Esophagus mucosa (tissue), 1 donor: ENCODE data around the gene G6PC2. TPM values are rescaled to one million over a fixed set of nuclear protein-coding genes. Genes with fewer than 3 reads are reported as not detected.
"Not testable (repeated sequence)": the region's sequence is repeated elsewhere in the genome, so short reads cannot be mapped to it uniquely, and the experiment has no call there.

Experiments used
- ATAC-seq: fragments of 200-7000 bp; cut with Tn5 transposase; one replicate; pipeline ENCODE4 v1.9.1; 2020
- total RNA-seq: library from RNA; stranded (reverse); gene quantifications from one replicate; pipeline ENCODE4 v1.2.4, GENCODE V29; 2023
- donor health status: DM: yes; HTN: yes; CAD: no.

G6PC2 gene
- total RNA-seq, 1 donor from 2014 or later: not detected

DNA sequence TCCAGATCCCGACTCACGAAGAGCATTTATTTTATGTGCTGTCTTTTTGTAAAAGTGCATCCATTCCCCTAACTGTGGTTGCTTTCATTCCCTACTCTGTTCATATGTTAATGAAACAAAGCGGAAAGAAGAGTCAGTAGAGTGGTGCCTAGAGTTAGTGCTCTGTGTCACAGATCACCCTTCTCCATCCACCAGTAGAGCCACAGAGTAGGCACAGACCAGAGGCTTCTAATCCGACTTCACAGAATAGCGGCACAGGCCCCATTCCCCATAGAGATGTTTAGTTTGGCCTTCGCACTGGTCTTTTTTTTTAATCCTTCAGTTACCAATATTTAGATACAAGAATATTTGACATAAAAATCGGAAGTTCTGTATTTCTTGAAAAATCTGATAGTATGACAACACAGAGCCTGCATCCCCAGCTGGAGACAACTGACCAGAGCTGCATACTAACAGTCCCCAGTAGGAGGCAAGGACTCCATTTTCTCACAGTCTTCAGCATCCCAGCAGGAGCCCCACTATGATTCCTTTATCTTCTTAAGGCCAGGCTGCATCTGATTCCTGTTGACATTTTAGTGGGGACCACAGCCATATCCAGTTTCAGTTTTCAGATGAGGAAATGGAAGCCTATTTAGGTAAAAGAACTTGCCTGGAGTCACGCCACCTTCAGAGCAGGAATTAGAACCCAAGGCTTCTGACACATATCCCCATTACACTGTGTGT is 7.0 kb downstream of the G6PC2 start:
- ATAC-seq: no peak

DNA sequence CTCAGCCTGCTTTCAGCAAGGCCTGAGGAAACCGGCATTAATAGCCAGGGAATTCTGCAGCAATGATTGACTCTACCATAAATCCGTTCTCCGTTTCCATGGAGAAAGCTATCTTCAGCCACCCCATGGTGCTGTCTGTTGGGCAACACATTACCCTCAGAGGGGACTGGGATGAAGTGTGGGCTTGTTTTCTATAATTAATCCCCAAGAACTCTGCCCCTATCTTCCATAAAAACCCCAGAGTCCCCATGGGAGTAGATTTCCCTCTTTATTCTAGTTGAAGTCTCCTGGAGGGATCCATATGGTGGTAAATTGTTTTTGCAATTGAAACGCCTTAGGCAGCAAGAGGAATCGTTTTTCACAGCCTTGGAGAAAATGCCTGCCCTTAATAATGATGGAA is 9.2 kb downstream of the G6PC2 start:
- ATAC-seq: no peak

DNA sequence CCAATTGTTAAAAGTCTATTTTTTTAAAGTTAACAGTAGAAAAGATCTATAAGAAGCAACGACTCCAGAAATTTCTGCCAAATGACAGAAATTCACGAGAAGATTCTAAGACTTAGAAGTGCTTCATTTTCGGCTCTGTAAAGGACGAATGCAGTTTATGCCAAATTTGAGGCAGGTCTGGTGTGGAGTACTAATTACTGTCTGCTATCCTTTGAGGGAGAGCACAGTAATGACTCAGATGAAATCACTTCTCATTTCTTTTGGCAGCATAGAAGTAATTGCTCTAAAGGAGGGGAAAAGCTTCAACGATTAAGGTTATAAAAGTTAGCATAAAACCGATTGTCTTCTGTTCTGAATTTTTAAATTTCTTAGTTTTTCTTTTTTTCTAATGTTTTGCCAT is 11.4 kb downstream of the G6PC2 start:
- no peak for ATAC-seq

- no peak for ATAC-seq
Observed at GRCh38 chr2:168912901-168913369, 11.8 kb downstream of the G6PC2 start.

- no peak for ATAC-seq
Observed at GRCh38 chr2:168913495-168913894, 12.4 kb downstream of the G6PC2 start.

- no peak for ATAC-seq
Observed at GRCh38 chr2:168915441-168916330, 14.6 kb downstream of the G6PC2 start.

DNA sequence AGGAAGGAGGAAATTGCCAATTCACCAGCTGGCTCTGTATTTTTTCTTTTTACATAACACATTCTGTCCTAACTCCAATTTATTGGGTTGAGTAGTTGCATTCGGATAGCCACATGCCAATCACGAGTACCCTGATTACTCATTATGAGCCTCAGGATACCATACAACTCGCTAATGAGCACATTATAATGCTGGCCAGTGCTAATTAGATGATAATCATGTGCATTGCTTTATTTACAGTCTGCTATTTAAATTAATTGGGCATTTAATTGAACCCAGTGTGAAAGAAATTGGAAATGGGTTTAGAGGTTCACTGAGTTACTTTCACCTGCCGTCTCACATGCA is 15.2 kb downstream of the G6PC2 start:
- no peak for ATAC-seq

DNA sequence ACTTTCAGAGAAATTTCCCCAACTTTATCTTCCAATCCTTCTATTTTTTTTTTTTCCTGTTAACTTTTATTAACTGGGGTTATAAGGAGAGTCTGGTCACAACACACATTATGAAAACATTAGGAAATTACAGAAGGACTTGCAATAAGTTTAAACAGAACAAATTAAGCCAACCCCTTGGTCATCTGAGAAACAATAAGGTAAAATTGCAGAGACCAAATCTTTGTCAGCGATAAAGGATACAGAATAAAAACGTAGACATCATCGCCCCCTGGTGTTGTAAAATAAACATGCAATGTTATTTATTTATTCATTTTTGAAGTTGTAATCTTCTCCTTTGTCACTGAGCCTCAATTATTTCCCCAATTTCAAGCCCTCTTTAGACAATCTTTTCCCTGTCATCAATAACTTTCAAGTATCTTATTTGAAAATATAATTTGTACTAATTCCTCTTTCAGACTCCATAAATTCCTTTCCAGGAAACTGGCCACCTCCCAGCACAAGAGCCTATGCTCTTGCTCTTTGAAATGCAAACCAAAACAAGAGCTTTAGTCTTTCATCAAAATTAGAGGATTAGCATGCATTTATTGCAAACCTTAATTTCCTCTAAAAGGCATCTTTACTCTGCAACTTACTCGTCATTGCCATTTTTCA is 19.5 kb downstream of the G6PC2 start:
- ATAC-seq: no peak

DNA sequence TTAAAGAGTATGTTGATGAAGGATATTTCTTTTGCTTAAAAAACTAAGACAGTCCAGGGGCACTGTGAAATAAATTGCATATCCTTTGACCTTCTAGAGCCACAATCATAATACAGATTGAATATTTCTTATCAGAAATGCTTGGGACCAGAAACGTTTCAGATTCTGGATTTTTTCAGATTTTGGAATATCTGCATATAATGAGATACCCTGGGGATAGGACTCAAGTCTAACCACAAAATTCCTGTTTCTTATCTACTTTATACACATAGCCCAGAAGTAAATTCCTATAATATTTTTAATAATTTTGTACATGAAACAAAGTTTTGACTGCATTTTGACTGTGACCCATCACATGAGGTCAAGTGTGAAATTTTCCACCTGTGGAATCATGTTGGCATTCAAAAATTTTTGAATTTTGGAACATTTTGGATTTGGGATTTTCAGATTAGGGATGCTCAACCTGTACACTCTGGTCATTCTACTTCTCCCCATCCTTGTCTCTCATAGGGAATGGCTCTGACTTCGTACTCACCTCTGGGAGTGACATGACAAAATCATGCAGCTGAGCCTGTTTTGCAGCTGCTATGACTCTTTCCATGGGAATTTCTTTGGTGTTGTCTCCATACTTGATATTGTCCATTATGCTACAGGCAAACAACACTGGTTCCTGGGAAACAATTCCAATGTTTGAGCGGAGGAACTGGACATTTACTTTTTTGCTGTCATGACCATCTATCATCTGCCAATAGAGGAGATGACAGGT is 25.7 kb downstream of the G6PC2 start:
- ATAC-seq: peak; percentile 66

- ATAC-seq: no peak
Observed at GRCh38 chr2:168928113-168928831, 27.2 kb downstream of the G6PC2 start.

- ATAC-seq: no peak
Observed at GRCh38 chr2:168929031-168929430, 27.9 kb downstream of the G6PC2 start.

DNA sequence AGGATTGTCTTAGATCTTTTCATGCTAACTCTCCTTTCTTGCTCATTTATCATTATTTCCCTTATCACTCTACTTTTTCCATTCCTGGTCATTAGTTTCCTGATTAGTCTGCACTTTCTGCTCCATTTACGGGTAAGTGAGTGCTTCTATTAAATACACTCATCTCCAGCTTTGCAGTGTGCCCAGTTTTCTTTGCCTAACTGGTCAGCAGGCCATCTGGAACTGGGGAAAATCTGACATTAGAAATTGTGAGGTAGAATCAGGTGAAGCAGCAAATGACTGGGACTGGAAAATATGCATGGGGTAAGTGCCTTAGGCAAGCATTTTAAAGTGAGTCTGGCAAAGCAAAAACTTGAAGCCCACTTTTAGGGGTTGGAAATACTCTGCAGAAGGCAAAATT is 29.2 kb downstream of the G6PC2 start:
- ATAC-seq: no peak

DNA sequence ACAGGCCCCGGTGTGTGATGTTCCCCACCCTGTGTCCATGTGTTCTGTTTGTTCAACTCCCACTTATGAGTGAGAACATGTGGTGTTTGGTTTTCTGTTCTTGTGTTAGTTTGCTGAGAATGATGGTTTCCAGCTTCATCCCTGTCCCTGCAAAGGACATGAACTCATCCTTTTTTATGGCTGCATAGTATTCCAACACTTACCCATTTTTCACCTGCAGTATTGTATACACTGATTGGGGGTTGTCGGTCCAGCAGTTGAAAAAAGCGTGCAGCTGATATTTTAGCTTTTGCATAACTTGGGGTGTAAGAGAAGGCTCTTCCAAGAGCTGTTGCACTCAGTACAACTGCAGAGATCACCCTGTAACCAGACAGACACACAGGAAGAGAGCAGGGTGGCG is 31.1 kb downstream of the G6PC2 start:
- ATAC-seq: not testable (repeated sequence)

DNA sequence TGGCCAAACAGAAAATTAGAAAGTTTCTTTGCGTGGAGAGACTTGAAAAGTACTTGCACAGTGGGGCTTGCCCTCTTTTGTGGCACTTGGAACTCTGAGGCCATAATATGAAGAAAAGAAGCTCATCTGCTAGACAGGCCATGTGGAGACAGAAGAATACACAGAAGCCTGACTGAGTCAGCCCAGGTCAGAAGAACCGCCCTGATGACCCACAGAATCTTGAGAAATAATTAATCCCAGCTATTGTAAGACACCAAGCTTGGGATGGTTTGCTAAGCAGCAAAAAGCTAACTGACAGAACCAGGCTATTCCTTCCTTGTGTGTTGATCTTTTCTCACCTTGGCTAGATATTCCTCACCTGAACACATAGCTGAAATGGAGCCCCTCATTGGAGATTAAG is 33.7 kb downstream of the G6PC2 start:
- peak; percentile 87 for ATAC-seq

GRCh38 chr2:168935810-168936581 is 34.9 kb downstream of the G6PC2 start:
- peak; percentile 81 for ATAC-seq

DNA sequence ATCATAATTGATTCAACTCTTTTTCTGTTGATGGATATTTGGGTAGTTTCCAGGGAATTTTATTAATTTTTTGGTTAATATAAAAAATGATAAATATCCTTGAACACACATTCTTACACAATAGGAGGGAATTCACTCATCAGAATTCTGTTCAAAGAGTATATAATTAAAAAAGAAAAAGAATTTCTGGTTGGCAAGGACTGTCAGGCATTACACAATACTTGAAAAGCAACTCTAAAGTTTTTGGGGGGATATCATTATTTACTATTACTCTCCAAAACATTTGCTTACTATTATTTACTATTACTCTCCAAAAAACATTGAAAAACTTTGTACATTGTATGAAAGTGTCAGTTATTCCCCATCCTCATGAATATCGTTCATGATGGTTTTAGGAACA is 38.0 kb downstream of the G6PC2 start:
- no peak for ATAC-seq

DNA sequence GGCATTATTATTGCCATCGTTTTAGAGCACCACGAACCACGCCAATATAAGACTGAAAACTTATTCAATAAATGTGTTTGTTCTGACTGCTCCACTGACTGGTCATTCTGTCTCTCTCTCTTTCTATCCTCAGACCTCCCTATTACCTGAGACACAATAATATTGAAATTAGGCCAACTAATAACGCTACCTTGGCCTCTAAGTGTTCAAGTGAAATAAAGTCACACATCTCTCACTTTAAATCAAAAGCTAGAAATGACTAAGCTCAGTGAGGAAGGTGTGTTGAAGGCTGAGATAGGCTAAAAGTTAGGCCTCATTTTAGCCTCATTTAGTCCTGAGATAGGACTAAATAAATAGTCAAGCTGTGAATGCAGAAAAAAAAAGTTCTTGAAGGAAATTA is 38.8 kb downstream of the G6PC2 start:
- no peak for ATAC-seq

GRCh38 chr2:168941297-168941696 is 40.2 kb downstream of the G6PC2 start:
- no peak for ATAC-seq

- ATAC-seq: no peak
Observed at GRCh38 chr2:168944065-168944464, 43.0 kb downstream of the G6PC2 start.

- ATAC-seq: no peak
Observed at GRCh38 chr2:168945508-168945907, 44.4 kb downstream of the G6PC2 start.

DNA sequence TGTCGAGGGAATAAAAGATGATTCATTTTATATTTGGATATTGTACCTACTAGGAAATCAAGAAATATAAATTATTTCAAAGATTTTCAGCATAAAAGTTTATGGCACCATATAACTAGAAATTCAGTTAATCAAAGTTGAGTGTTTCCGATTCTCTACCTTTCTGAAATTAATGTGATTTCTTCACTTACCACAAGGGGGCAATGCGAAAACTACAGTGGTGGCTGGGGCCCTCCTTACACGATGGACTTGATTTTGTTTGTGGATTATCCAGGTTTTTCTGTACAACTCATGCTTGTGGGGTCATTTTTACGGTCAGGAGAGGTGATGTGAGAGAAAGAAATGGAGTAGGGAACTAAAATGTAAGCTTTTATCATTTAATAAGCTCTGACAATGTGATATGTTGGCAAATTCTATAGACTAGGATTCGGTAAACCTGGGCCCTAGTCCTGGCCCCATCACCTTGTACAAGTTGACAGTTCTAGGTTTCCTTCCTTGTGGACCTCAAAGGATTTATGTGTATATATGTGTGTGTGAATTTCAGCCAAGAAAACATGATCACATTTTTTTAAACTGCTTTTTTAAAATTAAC is 47.6 kb downstream of the G6PC2 start:
- ATAC-seq: no peak
